ENCODE data around the gene CCND1. TPM values are rescaled to one million over a fixed set of nuclear protein-coding genes. Genes with fewer than 3 reads are reported as not detected.

The CCND1 gene
- total RNA-seq, 1 donor from 2014 or later = 83.8 TPM

- DNase-seq = no peak
These were observed 959 bp downstream of the CCND1 start for GRCh38 chr11:69641681-69642548.

GRCh38 chr11:69642549-69642912, 1.6 kb downstream of the CCND1 start:
- no peak for DNase-seq

GRCh38 chr11:69642913-69643632, 2.1 kb downstream of the CCND1 start:
- DNase-seq = peak; percentile 75

- no peak for DNase-seq
These were observed 2.7 kb downstream of the CCND1 start for GRCh38 chr11:69643646-69644045.

DNA sequence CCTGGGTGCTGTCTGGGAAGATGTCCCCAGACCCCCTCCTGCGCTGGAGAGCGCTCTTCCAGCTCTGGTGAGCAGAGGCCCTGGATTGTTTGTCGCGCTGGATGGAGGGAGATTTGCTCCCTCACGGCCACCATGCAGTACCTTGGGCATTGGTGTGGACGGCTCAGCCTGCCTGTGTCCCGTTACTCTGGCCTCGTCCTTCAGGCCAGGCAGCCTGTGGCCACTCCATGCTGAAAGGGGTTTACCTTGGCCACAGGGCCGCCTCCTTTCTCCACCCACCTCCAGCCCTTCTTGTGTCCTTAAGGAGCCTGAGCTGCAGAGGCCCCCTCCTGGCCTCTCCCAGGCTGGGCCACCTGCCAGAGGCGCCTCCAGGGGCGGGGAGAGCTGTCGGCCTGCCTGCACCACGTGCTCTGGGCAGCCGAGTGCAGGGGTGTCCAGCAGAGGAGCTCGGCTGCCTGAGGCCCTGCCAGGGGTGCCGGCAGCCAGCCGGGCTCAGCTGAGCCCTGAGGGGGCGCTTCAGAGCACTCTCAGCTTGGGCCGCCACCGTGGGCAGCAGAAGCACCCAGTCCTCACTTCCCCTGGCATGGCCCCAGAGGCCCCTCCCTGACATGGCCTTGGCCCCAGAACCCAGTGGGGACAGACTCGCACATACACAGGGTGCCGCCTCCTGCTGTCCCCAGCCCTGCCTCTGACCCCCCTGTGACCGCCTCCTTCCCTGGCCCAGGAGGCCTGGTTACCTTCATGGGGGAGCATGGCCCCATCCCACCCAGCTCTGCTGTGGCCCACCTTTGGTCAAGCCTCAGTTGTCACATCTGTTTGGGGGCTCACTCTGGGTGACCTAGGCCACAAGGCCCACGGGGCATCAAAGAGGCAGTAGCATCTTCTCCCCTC, 3.4 kb downstream of the CCND1 start:
- no peak for DNase-seq

- no peak for DNase-seq
These were observed 4.2 kb downstream of the CCND1 start for GRCh38 chr11:69644962-69645675.

DNA sequence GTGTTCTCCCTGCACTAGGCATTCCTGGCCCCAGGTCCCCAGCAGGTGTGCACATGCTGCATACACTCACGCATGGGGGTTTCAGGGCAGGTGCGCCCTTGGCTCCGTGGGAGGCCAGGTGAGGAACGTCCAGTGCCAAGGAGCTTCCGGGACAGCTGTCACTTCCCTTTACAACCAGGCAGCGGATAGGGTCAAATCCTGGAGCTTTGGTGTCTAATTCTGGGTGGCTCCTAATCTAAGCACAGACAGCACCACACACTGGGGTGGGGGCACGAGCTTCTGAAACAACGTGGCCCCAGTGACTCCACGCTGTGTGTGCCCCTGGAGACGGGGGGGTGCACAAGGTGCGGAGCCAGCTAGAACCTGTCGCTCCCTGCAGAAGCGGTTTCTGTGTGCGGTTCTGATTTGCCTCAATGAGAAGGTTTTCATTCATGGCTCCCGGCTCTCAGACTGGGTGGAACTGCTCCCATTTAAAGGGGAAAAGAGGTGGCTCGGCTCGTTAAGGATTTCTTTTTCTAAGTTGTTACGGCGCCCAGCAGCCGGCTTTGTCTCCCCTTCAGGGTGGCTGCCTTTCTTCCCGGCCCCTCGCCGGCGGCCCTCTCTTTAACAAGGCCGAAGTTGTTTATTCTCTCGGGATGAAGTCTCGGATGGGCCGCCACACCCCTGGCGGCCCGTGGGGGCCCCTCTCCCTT, 5.0 kb downstream of the CCND1 start:
- no peak for DNase-seq

GRCh38 chr11:69646493-69647389, 5.8 kb downstream of the CCND1 start:
- no peak for DNase-seq

DNA sequence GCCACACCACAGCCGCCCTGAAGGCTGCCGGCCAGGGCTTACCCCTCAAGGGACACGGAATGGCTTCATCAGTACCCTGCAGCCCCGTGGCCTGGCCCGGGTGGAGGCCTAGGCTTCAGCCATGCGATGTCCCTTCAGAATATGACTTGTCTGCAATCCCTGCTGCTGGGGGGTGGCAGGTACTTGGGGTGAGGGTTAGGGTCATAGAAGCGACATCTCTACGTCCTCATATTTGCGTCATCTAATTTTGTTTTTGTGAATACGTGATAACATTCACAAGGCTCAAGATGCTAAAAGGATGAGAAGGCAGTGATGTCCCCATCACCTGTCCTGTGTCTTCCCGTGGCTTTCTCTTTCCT, 6.4 kb downstream of the CCND1 start:
- no peak for DNase-seq

DNA sequence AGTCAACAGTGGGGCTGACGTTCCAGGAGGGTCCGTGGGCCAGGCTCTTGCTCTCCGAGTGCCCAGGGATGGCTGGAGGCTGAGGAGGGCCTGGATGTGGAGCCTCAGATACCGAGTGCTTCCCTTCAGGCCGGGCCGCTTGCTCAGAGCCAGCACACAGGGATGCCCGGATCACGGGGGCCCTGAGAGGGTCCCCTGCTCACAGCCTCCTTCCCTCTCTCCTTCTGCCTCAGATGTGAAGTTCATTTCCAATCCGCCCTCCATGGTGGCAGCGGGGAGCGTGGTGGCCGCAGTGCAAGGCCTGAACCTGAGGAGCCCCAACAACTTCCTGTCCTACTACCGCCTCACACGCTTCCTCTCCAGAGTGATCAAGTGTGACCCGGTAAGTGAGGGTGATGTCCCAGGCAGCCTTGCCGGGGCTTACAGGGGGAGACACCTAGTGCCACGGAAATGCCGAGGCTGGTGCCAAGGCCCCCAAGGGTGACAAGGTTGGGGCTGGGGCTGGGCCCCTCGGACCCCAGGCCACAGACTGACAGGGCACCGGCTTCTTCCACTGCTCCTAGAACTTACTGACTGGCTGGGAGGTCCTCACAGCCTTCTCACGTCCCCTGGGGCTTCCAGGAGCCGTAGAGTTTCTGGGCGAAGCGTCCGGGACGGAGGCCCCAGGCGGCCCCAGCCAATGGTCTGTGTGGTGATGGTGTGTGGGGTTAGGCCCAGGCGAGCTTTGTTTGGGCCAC, 7.0 kb downstream of the CCND1 start:
- no peak for DNase-seq

- no peak for DNase-seq
These were observed 8.0 kb downstream of the CCND1 start for GRCh38 chr11:69648679-69649575.

GRCh38 chr11:69649576-69649900, 8.6 kb downstream of the CCND1 start:
- DNase-seq = no peak

DNA sequence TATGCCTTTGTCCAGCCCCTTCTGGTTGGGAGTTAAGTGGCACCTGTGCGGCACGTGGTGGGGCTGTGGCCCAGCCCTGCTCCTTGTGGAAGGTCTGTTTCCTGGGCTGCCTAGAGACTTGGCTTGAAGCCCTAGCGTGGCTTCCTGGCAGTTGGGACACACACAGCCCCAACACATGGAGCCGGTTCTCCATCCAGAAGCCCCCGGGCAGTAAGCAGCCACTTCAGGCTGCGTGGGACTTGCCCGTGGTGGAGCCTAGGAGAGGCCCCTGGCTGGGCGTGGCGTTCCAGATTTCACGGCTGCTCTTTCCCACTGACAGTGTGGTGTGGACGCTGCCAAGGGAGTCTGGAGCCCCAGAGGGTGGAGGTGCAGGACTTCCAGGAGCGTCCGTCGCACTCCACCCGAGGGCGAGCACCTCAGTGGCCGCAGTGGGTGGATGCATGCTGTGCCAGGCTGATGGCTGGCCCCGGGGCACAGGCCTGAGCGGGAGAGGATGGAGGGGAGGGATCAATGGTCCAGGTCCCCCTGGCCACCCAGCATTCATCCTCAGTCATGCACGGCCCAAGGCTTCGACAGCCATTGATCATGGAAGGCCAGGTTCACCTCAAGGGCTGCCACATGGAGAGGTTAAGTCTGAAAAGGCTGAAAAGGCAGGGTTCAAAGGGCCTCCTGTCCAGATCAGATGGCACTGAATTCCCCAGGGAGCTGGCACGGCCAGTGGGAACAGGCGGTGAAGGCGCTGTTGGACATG, 9.3 kb downstream of the CCND1 start:
- DNase-seq = no peak

- no peak for DNase-seq
These were observed 9.9 kb downstream of the CCND1 start for GRCh38 chr11:69650832-69651344.

- DNase-seq = no peak
These were observed 11.1 kb downstream of the CCND1 start for GRCh38 chr11:69651834-69652620.

GRCh38 chr11:69652999-69653398, 12.0 kb downstream of the CCND1 start:
- DNase-seq = no peak
